SK-N-SH treated with all-trans-retinoic acid at 6 μM for 48 hours (cell line): ENCODE data around the gene LRP5.

ENCODE experiments used
- ATAC-seq: fragments of 200-7000 bp; cut with Tn5 transposase; 3 replicates; pipeline ENCODE4 v1.9.1; 2020; ENCODE audit warnings: mild to moderate bottlenecking, moderate library complexity
- ARNTL ChIP-seq: fragments of 450-650 bp; formaldehyde crosslinking; IDR thresholded peaks from 2 replicates; pipeline ENCODE4 v1.5.0; 2020; ENCODE audit warnings: low read depth, mild to moderate bottlenecking, moderate library complexity, borderline replicate concordance
- CREB5 ChIP-seq: fragments of 250-450 bp; sonication (Bioruptor Pico); IDR thresholded peaks from 2 replicates; pipeline ENCODE4 v1.5.1; 2020; ENCODE audit warnings: low read depth, mild to moderate bottlenecking, moderate library complexity
- CSDC2 ChIP-seq: fragments of 250-450 bp; sonication (Bioruptor Pico); IDR thresholded peaks from 2 replicates; pipeline ENCODE4 v1.5.0; 2020; ENCODE audit warnings: mild to moderate bottlenecking, moderate library complexity
- ESRRG ChIP-seq: fragments of 250-450 bp; sonication (Bioruptor Pico); IDR thresholded peaks from 2 replicates; pipeline ENCODE4 v1.6.1; 2021; ENCODE audit warnings: mild to moderate bottlenecking
- GLIS3 ChIP-seq: fragments of 250-450 bp; sonication (Bioruptor Pico); IDR thresholded peaks from 2 replicates; pipeline ENCODE4 v1.5.0; 2020; ENCODE audit warnings: mild to moderate bottlenecking, moderate library complexity
- ISL1 ChIP-seq: fragments of 250-450 bp; sonication (Bioruptor Pico); IDR thresholded peaks from 2 replicates; pipeline ENCODE4 v2.1.2; 2022; ENCODE audit warnings: mild to moderate bottlenecking, moderate library complexity
- PATZ1 ChIP-seq: fragments of 250-450 bp; sonication (Bioruptor Pico); IDR thresholded peaks from 2 replicates; pipeline ENCODE4 v1.8.0; 2020; ENCODE audit warnings: mild to moderate bottlenecking, moderate library complexity, borderline replicate concordance
- POU6F1 ChIP-seq: fragments of 250-450 bp; sonication (Bioruptor Pico); IDR thresholded peaks from 2 replicates; pipeline ENCODE4 v1.8.0; 2021; ENCODE audit warnings: low read depth, mild to moderate bottlenecking, moderate library complexity, borderline replicate concordance
- PPARA ChIP-seq: fragments of 250-450 bp; sonication (Bioruptor Pico); IDR thresholded peaks from 2 replicates; pipeline ENCODE4 v1.5.0; 2020; ENCODE audit warnings: mild to moderate bottlenecking, borderline replicate concordance
- RARB ChIP-seq: fragments of 250-450 bp; sonication (Bioruptor Pico); IDR thresholded peaks from 2 replicates; pipeline ENCODE4 v1.8.0; 2021; ENCODE audit warnings: mild to moderate bottlenecking, moderate library complexity
- SNAI2 ChIP-seq: fragments of 250-450 bp; sonication (Bioruptor Pico); IDR thresholded peaks from 2 replicates; pipeline ENCODE4 v1.5.0; 2020; ENCODE audit warnings: mild to moderate bottlenecking, moderate library complexity
- TCF4 ChIP-seq: fragments of 250-450 bp; sonication (Bioruptor Pico); IDR thresholded peaks from 2 replicates; pipeline ENCODE4 v1.8.0; 2021; ENCODE audit warnings: mild to moderate bottlenecking, moderate library complexity, borderline replicate concordance
- TOX ChIP-seq: fragments of 250-450 bp; sonication (Bioruptor Pico); IDR thresholded peaks from 2 replicates; pipeline ENCODE4 v1.8.0; 2021; ENCODE audit warnings: mild to moderate bottlenecking, moderate library complexity, borderline replicate concordance
- TSHZ2 ChIP-seq: fragments of 250-450 bp; sonication (Bioruptor Pico); IDR thresholded peaks from 2 replicates; pipeline ENCODE4 v1.5.0; 2020; ENCODE audit warnings: mild to moderate bottlenecking, moderate library complexity
- ZFP3 ChIP-seq: fragments of 250-450 bp; sonication (Bioruptor Pico); IDR thresholded peaks from 2 replicates; pipeline ENCODE4 v1.5.0; 2020; ENCODE audit warnings: mild to moderate bottlenecking, moderate library complexity
- ZFP30 ChIP-seq: fragments of 450-650 bp; formaldehyde crosslinking; IDR thresholded peaks from 2 replicates; pipeline ENCODE4 v1.5.0; 2022; ENCODE audit warnings: mild to moderate bottlenecking, moderate library complexity
- ZNF565 ChIP-seq: fragments of 450-650 bp; formaldehyde crosslinking; conservative IDR thresholded peaks from 2 replicates; pipeline ENCODE4 v1.5.0; 2020; ENCODE audit warnings: low read depth, mild to moderate bottlenecking, moderate library complexity
- ZNF8 ChIP-seq: fragments of 450-650 bp; formaldehyde crosslinking; IDR thresholded peaks from 2 replicates; pipeline ENCODE4 v1.5.0; 2020; ENCODE audit warnings: mild to moderate bottlenecking, moderate library complexity

The LRP5 gene

GRCh38 chr11:68334923-68335322 lies 22.5 kb downstream of the LRP5 start:
- TF ChIP-seq ZFP30 (no peak), TSHZ2 (CRISPR knock-in tag) (no peak), GLIS3 (CRISPR knock-in tag) (no peak), RARB (CRISPR knock-in tag) (no peak), CSDC2 (CRISPR knock-in tag) (no peak), ZFP3 (CRISPR knock-in tag) (no peak), SNAI2 (CRISPR knock-in tag) (no peak), TOX (CRISPR knock-in tag) (no peak), ESRRG (CRISPR knock-in tag) (no peak), ZNF8 (CRISPR knock-in tag) (no peak), CREB5 (no peak)
- ATAC-seq: no peak

- TF ChIP-seq TCF4 (CRISPR knock-in tag) (no peak), TOX (CRISPR knock-in tag) (no peak), ISL1 (no peak), CSDC2 (CRISPR knock-in tag) (no peak), ESRRG (CRISPR knock-in tag) (no peak), SNAI2 (CRISPR knock-in tag) (no peak), ARNTL (CRISPR knock-in tag) (no peak), CREB5 (no peak), PPARA (no peak), POU6F1 (CRISPR knock-in tag) (no peak), ZNF565 (CRISPR knock-in tag) (no peak), RARB (CRISPR knock-in tag) (no peak)
- ATAC-seq: no peak
Measured at GRCh38 chr11:68335683-68336082, 23.3 kb downstream of the LRP5 start.

GRCh38 chr11:68336716-68337115 lies 24.3 kb downstream of the LRP5 start:
- TF ChIP-seq TCF4 (CRISPR knock-in tag) (no peak), ZFP30 (no peak), POU6F1 (CRISPR knock-in tag) (no peak), PPARA (no peak), CREB5 (no peak), PATZ1 (CRISPR knock-in tag) (no peak)
- ATAC-seq: no peak
